Measurements from ENCODE around the gene AP5B1. TPM values are rescaled to one million over a fixed set of nuclear protein-coding genes. Genes with fewer than 3 reads are reported as not detected.

Gene AP5B1
- total and polyA plus RNA-seq, 2 experiments from 2014 or later, result 3.1 to 16.1 TPM

- Histone ChIP-seq H3K4me1 (ENCODE audit: insufficient read depth) (peaks cover 23% of the 10 kb centered on the region), H3K27ac (ENCODE audit: low read depth) (no peak overlapping the region), H4K20me1 (replicated peaks; ENCODE audit: insufficient read depth) (no peaks in the 10 kb centered on the region), H3K9me2 (ENCODE audit: insufficient read depth) (0 out of 2 replicates have a peak, but pooled peaks cover 2% of the 10 kb centered on the region), H3K4me3 (no peak overlapping the region), H3K27me3 (ENCODE audit: insufficient read depth) (peaks cover 11% of the 10 kb centered on the region), H3K4me2 (no peak overlapping the region), H3K79me2 (replicated peaks; ENCODE audit: insufficient read depth) (no peaks in the 10 kb centered on the region; the same call in 1 of the 2 replicates), H2AFZ (no peak overlapping the region), H3F3A (replicated peaks; ENCODE audit: low read depth) (0 out of 2 replicates have a peak, but pooled peaks cover 4% of the 10 kb centered on the region), H3K36me3 (ENCODE audit: insufficient read depth) (no peaks in the 10 kb centered on the region)
- H3K4me1 Mint-ChIP-seq, result peaks cover 43% of the 10 kb centered on the region
- ATAC-seq (peak; percentile 5), DNase-seq (ENCODE audit: low spot score) (no peak)
- peaks cover 16% of the 10 kb centered on the region for H3K27me3 Mint-ChIP-seq (ENCODE audit: insufficient read depth, low read depth, poor library complexity)
- H3K27ac Mint-ChIP-seq, result peak overlapping the region; percentile 68; the same call in 1 of the 2 replicates
- no peak for TF ChIP-seq CTCF (conservative IDR thresholded peaks at IDR 0.05; ENCODE audit: low read depth in 2 of 2)
- no peak for TF ChIP-seq EZH2 (IDR thresholded peaks at IDR 0.05; ENCODE audit: low read depth, unreplicated experiment)
- no peak for TF ChIP-seq ZNF462 (CRISPR knock-in tag; IDR thresholded peaks at IDR 0.05)
- TF ChIP-seq ZNF331 (CRISPR knock-in tag; IDR thresholded peaks at IDR 0.05; ENCODE audit: low read depth), result no peak
- TF ChIP-seq CREB1 (CRISPR knock-in tag; IDR thresholded peaks at IDR 0.05; ENCODE audit: low read depth), result no peak
- TF ChIP-seq EZH2phosphoT487 (IDR thresholded peaks at IDR 0.05; ENCODE audit: unreplicated experiment), result no peak
- no peak for TF ChIP-seq ZNF114 (CRISPR knock-in tag; IDR thresholded peaks at IDR 0.05)
- no peak for TF ChIP-seq NANOG (IDR thresholded peaks at IDR 0.05; ENCODE audit: borderline replicate concordance)
- TF ChIP-seq POLR2AphosphoS5 (IDR thresholded peaks at IDR 0.05; ENCODE audit: low read depth), result no peak
- TF ChIP-seq, protein P1, sequence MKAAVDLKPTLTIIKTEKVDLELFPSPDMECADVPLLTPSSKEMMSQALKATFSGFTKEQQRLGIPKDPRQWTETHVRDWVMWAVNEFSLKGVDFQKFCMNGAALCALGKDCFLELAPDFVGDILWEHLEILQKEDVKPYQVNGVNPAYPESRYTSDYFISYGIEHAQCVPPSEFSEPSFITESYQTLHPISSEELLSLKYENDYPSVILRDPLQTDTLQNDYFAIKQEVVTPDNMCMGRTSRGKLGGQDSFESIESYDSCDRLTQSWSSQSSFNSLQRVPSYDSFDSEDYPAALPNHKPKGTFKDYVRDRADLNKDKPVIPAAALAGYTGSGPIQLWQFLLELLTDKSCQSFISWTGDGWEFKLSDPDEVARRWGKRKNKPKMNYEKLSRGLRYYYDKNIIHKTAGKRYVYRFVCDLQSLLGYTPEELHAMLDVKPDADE (IDR thresholded peaks at IDR 0.05), result no peak
- TF ChIP-seq JUNB (IDR thresholded peaks at IDR 0.05; ENCODE audit: unreplicated experiment), result no peak
- TF ChIP-seq STAT1 (IDR thresholded peaks at IDR 0.05; ENCODE audit: unreplicated experiment), result no peak
- H3K4me3 Mint-ChIP-seq, result no peak overlapping the region
- no peaks in the 10 kb centered on the region for H3K36me3 Mint-ChIP-seq (ENCODE audit: low read depth)
- no peaks in the 10 kb centered on the region for H3K9me3 Mint-ChIP-seq
Observed at GRCh38 chr11:65793144-65793581, 12.4 kb upstream of the AP5B1 start.

Measured in GM23338 (cell line).